Pancreas (tissue), 10 donors: ENCODE data around the gene SNRPD3. TPM values are rescaled to one million over a fixed set of nuclear protein-coding genes. Genes with fewer than 3 reads are reported as not detected.
A peak's percentile ranks its signal among the peaks of the same experiment; 100 is the strongest.

ENCODE experiments used
- ATAC-seq, 4 donors: fragments of 200-7000 bp; cut with Tn5 transposase; one replicate each; pipeline versions ENCODE4 v1.8.0 to v1.9.1; 2020; ENCODE audit warnings: mild to moderate bottlenecking in 4 of 4, moderate library complexity in 4 of 4
- DNase-seq, 6 donors: peaks; one replicate each; pipeline ENCODE4 v3.0.0-alpha.2; 2020
- FAIRE-seq: peaks from 2 replicates; lab custom pipeline; 2012; peaks lifted over from hg19 to GRCh38; lab: Jason Lieb, UNC
- H3K27ac ChIP-seq, 4 donors: fragments of 200-600 bp; sonication (generic); 1 replicate in 3 of 4; 2 replicates in 1 of 4; pipeline versions ENCODE4 v1.5.0 to v1.8.0; 2020
- H3K27me3 ChIP-seq, 4 donors: fragments of 200-600 bp; one replicate each; pipeline ENCODE4 v1.8.0; 2021
- H3K36me3 ChIP-seq, 3 donors: fragments of 200-600 bp; sonication (generic) in 1 of 3; one replicate each; pipeline versions ENCODE4 v1.5.0 to v1.8.0; 2020 to 2021
- H3K4me1 ChIP-seq, 3 donors: fragments of 200-600 bp; one replicate each; pipeline ENCODE4 v1.8.0; 2021
- H3K4me3 ChIP-seq, 4 donors: fragments of 200-600 bp; sonication (generic) in 2 of 4; one replicate each; pipeline versions ENCODE4 v1.5.0 to v1.8.0; 2020 to 2021
- H3K9me3 ChIP-seq, 4 donors: fragments of 200-600 bp; one replicate each; pipeline ENCODE4 v1.8.0; 2021
- WGBS, 2 donors: extraction: QIAGEN DNeasy Blood & Tissue Kit; methylation state at CpG; one replicate each; pipeline ENCODE4 v1.1.7; 2013; 5-methylcytosine and 5-hydroxymethylcytosine counted together
- intact Hi-C, 3 donors: fragments of 100-400 bp; cut with DNase I; formaldehyde crosslinking; loops; one replicate each; pipeline versions ENCODE4 v1.11.1 to v1.14.2; 2022
- polyA plus RNA-seq, 2 donors: library from polyadenylated mRNA; stranded (reverse); fragments of 200-250 nt; gene quantifications; one replicate each; pipeline ENCODE4 v1.2.3, GENCODE V29; 2013
- total RNA-seq, 6 donors: library from RNA; stranded (reverse); fragmentation: NEBNext Ultra II Directional in 4 of 6; extraction: Animal tissue kit (Norgen Biotek cat#: 25700) in 4 of 6; gene quantifications; one replicate each; pipeline versions ENCODE4 v1.2.1 to v1.2.4, GENCODE V29; 2021 to 2023
- TF ChIP-seq, protein P1 (sequence below), 4 donors: fragments of 200-600 bp; sonication (generic) in 3 of 4; IDR thresholded peaks; one replicate each; pipeline versions ENCODE4 v1.5.0 to v1.8.0; 2021; ENCODE audit warnings: antibody characterized with exemption in 4 of 4
- donor health status: healthy with polysubstance abuse.
- donor health status: DM: no; HTN: no; CAD: no; lungs with moderate emphysema.
- donor health status: DM: no; HTN: no; CAD: no.
- donor health status: control.
- donor health status: control.
- donor health status: Bipolar disorder and iron deficiency.
- donor health status: DM: yes; HTN: yes; CAD: no.
- donor health status: DM: no; HTN: no; CAD: no.
- donor health status: DM: no; HTN: no; CAD: no.
- donor health status: DM: yes; HTN: yes; CAD: no.

Gene SNRPD3
- total and polyA plus RNA-seq, 8 donors = 15.9 to 58.1 (median 29.8) TPM

- Histone ChIP-seq H3K9me3 (no peaks in the 10 kb centered on the region), H3K27me3 (no peaks in the 10 kb centered on the region), H3K27ac (no peak overlapping the region), H3K4me1 (peaks cover 0 to 19% (median 8%) of the 10 kb centered on the region in 3 donors), H3K36me3 (peaks cover 0 to 5% (median 0%) of the 10 kb centered on the region in 3 donors), H3K4me3 (no peak overlapping the region)
- intact Hi-C loops = no loop called here
- FAIRE-seq (no peak), ATAC-seq (peak in 1 of 4 donors; percentile 23), DNase-seq (no peak)
- 86 to 93% methylated on average over 2 of the region's 2 CpGs for WGBS, 2 donors
- TF ChIP-seq, protein P1, sequence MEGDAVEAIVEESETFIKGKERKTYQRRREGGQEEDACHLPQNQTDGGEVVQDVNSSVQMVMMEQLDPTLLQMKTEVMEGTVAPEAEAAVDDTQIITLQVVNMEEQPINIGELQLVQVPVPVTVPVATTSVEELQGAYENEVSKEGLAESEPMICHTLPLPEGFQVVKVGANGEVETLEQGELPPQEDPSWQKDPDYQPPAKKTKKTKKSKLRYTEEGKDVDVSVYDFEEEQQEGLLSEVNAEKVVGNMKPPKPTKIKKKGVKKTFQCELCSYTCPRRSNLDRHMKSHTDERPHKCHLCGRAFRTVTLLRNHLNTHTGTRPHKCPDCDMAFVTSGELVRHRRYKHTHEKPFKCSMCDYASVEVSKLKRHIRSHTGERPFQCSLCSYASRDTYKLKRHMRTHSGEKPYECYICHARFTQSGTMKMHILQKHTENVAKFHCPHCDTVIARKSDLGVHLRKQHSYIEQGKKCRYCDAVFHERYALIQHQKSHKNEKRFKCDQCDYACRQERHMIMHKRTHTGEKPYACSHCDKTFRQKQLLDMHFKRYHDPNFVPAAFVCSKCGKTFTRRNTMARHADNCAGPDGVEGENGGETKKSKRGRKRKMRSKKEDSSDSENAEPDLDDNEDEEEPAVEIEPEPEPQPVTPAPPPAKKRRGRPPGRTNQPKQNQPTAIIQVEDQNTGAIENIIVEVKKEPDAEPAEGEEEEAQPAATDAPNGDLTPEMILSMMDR (IDR thresholded peaks at IDR 0.05) = no peak
Observed at GRCh38 chr22:24580276-24580675, 24.5 kb downstream of the SNRPD3 start.

DNA sequence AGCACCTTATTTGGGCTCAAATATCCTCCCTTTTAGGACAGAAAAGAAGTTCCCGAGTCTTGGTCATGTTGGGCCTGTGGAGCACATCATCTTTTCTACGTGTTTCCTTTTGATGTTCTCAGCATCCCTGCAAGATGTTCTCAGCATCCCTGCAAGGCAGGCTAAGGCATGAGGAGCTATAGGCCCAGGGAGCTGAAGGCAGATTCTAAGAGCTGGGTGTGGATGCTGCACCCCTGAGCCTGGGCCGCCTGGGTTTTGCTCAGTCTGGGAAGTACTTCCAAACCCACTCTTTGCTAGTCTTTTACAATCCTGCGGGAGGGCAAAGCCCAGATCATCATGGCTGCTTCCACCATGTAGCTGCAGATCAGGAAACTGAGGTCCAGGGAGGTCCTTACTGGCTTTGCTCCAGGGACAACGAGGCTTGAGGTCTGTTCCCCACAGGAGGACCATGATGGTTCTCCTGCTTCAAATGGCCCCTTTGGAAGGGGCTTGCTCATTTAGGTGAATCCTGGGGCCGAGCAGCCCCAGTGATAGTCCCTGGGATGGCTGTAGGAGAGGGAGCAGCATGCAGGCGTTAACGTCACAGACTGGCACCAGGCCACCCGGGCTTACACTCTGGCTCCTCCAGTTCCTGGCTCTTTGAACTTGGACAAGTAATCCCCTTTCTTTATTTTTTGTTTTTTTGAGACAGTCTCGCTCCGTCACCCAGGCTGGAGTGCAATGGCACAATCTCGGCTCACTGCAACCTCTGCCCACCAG lies 26.4 kb downstream of the SNRPD3 start:
- Histone ChIP-seq H3K36me3 (no peaks in the 10 kb centered on the region), H3K27me3 (no peaks in the 10 kb centered on the region), H3K27ac (no peak overlapping the region), H3K4me3 (no peak overlapping the region), H3K4me1 (peaks cover 0 to 19% (median 8%) of the 10 kb centered on the region in 3 donors), H3K9me3 (no peaks in the 10 kb centered on the region)
- no peak for FAIRE-seq
- WGBS, 2 donors = 84 to 87% methylated on average over 12 of the region's 12 CpGs
- peak in 1 of 6 donors; percentile 26 for DNase-seq
- intact Hi-C loops = no loop called here
- ATAC-seq = no peak
- TF ChIP-seq, protein P1 (IDR thresholded peaks at IDR 0.05) = no peak

DNA sequence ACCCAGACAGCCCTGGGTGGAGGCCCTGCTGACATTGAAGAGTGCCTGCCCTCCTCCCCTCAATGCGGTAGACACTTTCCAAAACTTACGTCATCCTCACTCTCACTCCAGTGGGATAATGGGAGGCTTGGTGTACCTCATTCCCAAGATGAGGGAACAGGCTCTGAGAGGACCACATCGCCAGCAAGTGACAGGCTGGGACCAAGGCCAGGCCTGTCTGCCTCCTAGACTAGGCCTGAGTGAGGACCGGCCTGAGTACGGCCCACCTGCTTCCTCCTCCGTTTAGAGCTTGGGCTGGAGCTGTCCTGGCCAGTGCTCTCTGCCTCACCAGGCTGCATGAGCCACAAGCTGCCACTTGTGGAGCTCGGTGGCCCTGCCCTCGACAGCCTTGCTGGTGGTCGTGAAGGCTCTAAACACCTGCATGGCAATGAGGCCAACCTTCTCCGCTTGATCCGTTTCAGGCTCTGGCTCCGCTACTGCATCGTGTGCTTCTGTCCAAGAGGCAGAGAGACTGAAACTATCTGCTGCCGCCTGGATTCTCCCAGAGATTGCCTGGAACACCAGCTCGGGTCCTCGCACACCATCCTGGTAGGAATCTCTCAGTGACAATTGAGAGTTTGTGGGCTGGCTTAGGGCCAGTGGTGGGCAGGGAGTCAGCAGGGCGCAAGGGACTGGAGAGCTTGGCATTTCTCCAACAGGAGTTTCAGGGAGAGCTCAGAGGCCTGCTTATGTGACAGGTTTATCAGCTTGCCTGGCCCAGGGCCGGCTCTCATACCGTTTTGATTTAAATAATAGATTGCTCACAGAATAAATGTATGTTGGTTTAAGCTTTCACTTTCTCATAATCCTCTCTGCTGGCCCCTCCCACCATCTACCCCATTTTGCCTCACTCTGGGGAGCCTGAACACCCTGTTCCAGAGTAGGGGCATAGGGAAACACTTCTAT lies 27.7 kb downstream of the SNRPD3 start:
- Histone ChIP-seq H3K27ac (peak overlapping the region in 3 of 4 donors; percentile 37 to 66 (median 38)), H3K36me3 (no peaks in the 10 kb centered on the region), H3K9me3 (no peaks in the 10 kb centered on the region), H3K4me1 (peaks cover 0 to 19% (median 8%) of the 10 kb centered on the region in 3 donors), H3K27me3 (no peaks in the 10 kb centered on the region), H3K4me3 (no peak overlapping the region)
- TF ChIP-seq, protein P1 (IDR thresholded peaks at IDR 0.05) = no peak
- ATAC-seq (peak; percentile 30 to 46 (median 38)), FAIRE-seq (no peak), DNase-seq (peak in 3 of 6 donors; percentile 59 to 67 (median 66))
- 46 to 50% methylated on average over 19 of the region's 19 CpGs for WGBS, 2 donors
- intact Hi-C loops = no loop called here

- DNase-seq (no peak), FAIRE-seq (no peak), ATAC-seq (no peak)
- WGBS, 2 donors = 87% methylated on average over 5 of the region's 5 CpGs
- H3K4me3 ChIP-seq = no peak overlapping the region
- peaks cover 0 to 1% (median 0%) of the 10 kb centered on the region in 3 donors for H3K36me3 ChIP-seq
- H3K4me1 ChIP-seq = peaks cover 0 to 13% (median 12%) of the 10 kb centered on the region in 3 donors
- intact Hi-C loops = no loop called here
- H3K27me3 ChIP-seq = no peaks in the 10 kb centered on the region
- peak overlapping the region; percentile 33 to 66 (median 36) for H3K27ac ChIP-seq
- TF ChIP-seq, protein P1 (IDR thresholded peaks at IDR 0.05) = no peak
- no peaks in the 10 kb centered on the region for H3K9me3 ChIP-seq
Observed at GRCh38 chr22:24584166-24584790, 28.5 kb downstream of the SNRPD3 start.
